Measurements from ENCODE around the gene GLT1D1.

GLT1D1 gene

DNA sequence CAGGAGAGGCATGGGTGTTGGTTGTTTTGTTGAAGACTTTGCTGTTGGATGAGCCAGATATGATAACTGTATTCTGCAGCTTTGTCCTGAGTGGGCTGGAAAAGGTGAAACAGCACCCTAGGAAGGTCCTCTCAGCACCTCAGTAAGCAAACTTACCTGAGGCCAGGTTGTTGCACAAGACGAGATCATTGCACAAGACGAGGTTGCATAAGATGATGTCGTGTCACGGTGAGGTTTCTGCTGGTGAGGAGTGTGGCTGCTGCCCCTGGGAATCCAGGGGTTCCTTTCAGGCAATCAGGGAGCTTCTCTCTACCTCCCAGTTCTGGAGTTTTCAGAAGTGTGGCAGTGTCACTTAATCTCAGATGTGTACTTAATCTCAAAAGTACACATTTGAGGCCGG lies 85.6 kb downstream of the GLT1D1 start:
- FAIRE-seq, result no peak
- TF ChIP-seq, protein P1, sequence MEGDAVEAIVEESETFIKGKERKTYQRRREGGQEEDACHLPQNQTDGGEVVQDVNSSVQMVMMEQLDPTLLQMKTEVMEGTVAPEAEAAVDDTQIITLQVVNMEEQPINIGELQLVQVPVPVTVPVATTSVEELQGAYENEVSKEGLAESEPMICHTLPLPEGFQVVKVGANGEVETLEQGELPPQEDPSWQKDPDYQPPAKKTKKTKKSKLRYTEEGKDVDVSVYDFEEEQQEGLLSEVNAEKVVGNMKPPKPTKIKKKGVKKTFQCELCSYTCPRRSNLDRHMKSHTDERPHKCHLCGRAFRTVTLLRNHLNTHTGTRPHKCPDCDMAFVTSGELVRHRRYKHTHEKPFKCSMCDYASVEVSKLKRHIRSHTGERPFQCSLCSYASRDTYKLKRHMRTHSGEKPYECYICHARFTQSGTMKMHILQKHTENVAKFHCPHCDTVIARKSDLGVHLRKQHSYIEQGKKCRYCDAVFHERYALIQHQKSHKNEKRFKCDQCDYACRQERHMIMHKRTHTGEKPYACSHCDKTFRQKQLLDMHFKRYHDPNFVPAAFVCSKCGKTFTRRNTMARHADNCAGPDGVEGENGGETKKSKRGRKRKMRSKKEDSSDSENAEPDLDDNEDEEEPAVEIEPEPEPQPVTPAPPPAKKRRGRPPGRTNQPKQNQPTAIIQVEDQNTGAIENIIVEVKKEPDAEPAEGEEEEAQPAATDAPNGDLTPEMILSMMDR (IDR thresholded peaks at IDR 0.05; ENCODE audit: insufficient read depth, missing control alignments), result no peak
- DNase-seq (ENCODE audit: insufficient read length, low spot score), result no peak

DNA sequence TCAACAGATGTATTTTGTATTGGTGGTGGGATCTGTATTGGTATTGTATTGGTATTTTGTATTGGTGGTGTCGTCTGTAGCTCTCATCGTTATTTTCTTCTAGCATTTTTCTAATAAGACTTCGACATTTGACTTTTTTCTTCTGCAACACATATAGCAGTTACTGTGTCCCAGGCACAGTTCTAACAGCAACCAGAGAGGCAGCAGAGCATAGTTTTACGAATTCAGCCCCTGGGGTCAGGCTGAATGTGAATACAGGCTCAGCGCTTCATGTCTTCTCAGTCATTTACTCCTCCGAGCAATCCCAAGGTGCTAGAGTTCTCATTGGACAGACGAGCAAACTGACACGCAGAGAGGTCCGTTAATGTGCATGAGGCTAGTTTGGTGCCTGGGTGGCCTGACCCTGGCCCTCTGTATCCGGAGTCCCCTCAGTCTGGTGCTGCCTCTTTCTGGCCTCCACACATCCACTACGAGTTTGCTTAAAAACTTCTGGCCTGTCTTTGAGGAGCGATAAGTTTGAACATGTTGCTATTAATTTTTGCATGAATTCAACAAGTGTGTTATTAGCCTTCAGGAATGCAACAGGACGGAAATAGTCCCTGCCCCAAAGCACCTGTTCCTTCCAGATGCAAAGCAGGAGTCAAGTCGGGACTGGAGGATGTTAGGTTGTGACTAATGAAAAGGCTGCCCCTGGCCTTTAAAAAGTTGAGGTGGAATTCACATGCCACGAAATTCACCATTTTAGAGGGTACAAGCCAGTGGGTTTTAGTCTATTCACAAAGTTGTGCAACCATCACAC lies 87.0 kb downstream of the GLT1D1 start:
- TF ChIP-seq, protein P1 (IDR thresholded peaks at IDR 0.05; ENCODE audit: insufficient read depth, missing control alignments), result no peak
- FAIRE-seq, result no peak
- DNase-seq (ENCODE audit: insufficient read length, low spot score), result no peak

DNA sequence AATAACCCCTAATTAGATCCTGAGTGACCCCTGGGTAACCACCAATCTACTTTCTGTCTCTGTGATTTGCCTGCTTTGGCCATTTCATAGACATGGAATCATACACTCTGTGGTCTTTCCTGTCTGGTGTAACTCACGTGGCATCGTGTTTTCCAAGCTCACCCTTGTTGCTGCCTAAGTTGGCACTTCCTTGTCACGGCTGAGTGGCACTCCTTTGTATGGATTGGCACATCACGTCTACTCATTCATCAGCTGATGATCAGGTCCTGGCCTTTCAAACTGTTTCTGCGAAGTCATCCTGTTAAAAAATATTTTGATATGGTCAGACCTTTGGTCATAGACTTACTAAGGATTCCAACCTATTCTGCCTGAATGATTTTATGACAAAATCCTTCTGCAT lies 87.7 kb downstream of the GLT1D1 start:
- TF ChIP-seq, protein P1 (IDR thresholded peaks at IDR 0.05; ENCODE audit: insufficient read depth, missing control alignments), result no peak
- FAIRE-seq (no peak), DNase-seq (ENCODE audit: insufficient read length, low spot score) (no peak)

GRCh38 chr12:128942960-128943477 lies 89.7 kb downstream of the GLT1D1 start:
- DNase-seq (ENCODE audit: insufficient read length, low spot score) (no peak), FAIRE-seq (no peak)
- TF ChIP-seq, protein P1 (IDR thresholded peaks at IDR 0.05; ENCODE audit: insufficient read depth, missing control alignments), result no peak

GRCh38 chr12:128944956-128945355 lies 91.7 kb downstream of the GLT1D1 start:
- TF ChIP-seq, protein P1 (IDR thresholded peaks at IDR 0.05; ENCODE audit: insufficient read depth, missing control alignments), result no peak
- DNase-seq (ENCODE audit: insufficient read length, low spot score) (no peak), FAIRE-seq (no peak)

- no peak for DNase-seq (ENCODE audit: insufficient read length, low spot score)
- TF ChIP-seq, protein P1 (IDR thresholded peaks at IDR 0.05; ENCODE audit: insufficient read depth, missing control alignments), result no peak
- FAIRE-seq, result no peak
These were observed 93.9 kb downstream of the GLT1D1 start for GRCh38 chr12:128947209-128947608.

DNA sequence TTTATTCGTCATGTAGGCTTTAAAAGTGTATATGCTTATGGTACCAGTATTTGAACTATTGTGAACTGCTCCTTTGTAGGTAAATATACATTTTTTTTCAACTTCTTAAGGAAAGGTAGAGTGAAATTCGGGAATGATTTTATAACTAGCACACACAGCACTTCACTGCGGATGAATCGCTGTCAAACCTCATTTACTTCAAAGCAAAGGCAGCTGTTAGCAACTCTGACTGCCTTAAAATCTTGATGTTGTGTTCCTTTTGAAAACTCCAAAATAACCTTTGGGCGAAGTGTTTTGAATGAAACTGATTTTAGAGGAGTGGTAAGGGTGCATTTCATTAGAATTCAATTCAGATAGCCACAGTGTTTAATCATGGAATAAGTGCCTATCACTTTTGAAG lies 95.8 kb downstream of the GLT1D1 start:
- TF ChIP-seq, protein P1 (IDR thresholded peaks at IDR 0.05; ENCODE audit: insufficient read depth, missing control alignments), result no peak
- FAIRE-seq (no peak), DNase-seq (ENCODE audit: insufficient read length, low spot score) (no peak)

All from D721Med (cell line).